HepG2 (cell line): ENCODE data around the gene PAN2. TPM values are rescaled to one million over a fixed set of nuclear protein-coding genes. Genes with fewer than 3 reads are reported as not detected.

Experiments used
- BCL6 ChIP-seq: IDR thresholded peaks from 2 replicates; pipeline ENCODE4 v1.6.1; 2016; ENCODE audit warnings: missing genetic modification reagents, missing compliant biosample characterization
- BHLHE40 ChIP-seq: IDR thresholded peaks from 2 replicates; pipeline ENCODE4 v1.6.1; 2011; ENCODE audit warnings: low read length, improper control_type of control experiment
- DNMT1 ChIP-seq: sonication (generic); formaldehyde crosslinking; IDR thresholded peaks from 2 replicates; pipeline ENCODE4 v1.5.1; 2020; ENCODE audit warnings: mild to moderate bottlenecking, missing genetic modification reagents
- FOSL2 ChIP-seq: sonication (generic); formaldehyde crosslinking; IDR thresholded peaks from 2 replicates; pipeline ENCODE4 v1.4.0; 2020; ENCODE audit warnings: missing genetic modification reagents
- GTF3A ChIP-seq: sonication (generic); formaldehyde crosslinking; conservative IDR thresholded peaks from 2 replicates; pipeline ENCODE4 v1.4.0; 2020; ENCODE audit warnings: mild to moderate bottlenecking, missing genetic modification reagents
- IKZF1 ChIP-seq: fragments of 450-650 bp; IDR thresholded peaks from 2 replicates; pipeline ENCODE4 v1.7.1; 2016
- NR2F6 ChIP-seq, 2 experiments: IDR thresholded peaks; 2 replicates each; pipeline ENCODE4 v1.6.1; 2016; ENCODE audit warnings: antibody characterized with exemption in 1 of 2, mild to moderate bottlenecking in 1 of 2
- RARA ChIP-seq: IDR thresholded peaks from 2 replicates; pipeline ENCODE4 v1.6.1; 2016; ENCODE audit warnings: missing genetic modification reagents, missing compliant biosample characterization
- RFXAP ChIP-seq: sonication (generic); formaldehyde crosslinking; IDR thresholded peaks from 2 replicates; pipeline ENCODE4 v1.4.0; 2020; ENCODE audit warnings: missing genetic modification reagents, borderline replicate concordance
- SETDB1 ChIP-seq: sonication (generic); formaldehyde crosslinking; IDR thresholded peaks from 2 replicates; pipeline ENCODE4 v1.5.1; 2020; ENCODE audit warnings: missing genetic modification reagents, mild to moderate bottlenecking, borderline replicate concordance
- SNAPC2 ChIP-seq: sonication (generic); formaldehyde crosslinking; IDR thresholded peaks from 2 replicates; pipeline ENCODE4 v1.8.1; 2022; ENCODE audit warnings: mild to moderate bottlenecking, missing genetic modification reagents
- SNRNP70 ChIP-seq: fragments of 200-400 bp; formaldehyde crosslinking; IDR thresholded peaks from 2 replicates; pipeline ENCODE4 v1.6.1; 2017; ENCODE audit warnings: mild to moderate bottlenecking, low read depth, low read length, moderate library complexity
- TBL1XR1 ChIP-seq: fragments of 150-350 bp; IDR thresholded peaks from 2 replicates; pipeline ENCODE4 v1.6.1; 2014; ENCODE audit warnings: borderline replicate concordance, low read length; ENCODE audit not compliant: partially characterized antibody
- TEAD3 ChIP-seq: optimal IDR thresholded peaks from 2 replicates; pipeline ENCODE3; 2016; ENCODE audit warnings: borderline replicate concordance
- ZNF34 ChIP-seq: sonication (generic); formaldehyde crosslinking; IDR thresholded peaks from 2 replicates; pipeline ENCODE4 v1.4.0; 2020; ENCODE audit warnings: mild to moderate bottlenecking, missing genetic modification reagents, borderline replicate concordance
- ZNF354B ChIP-seq: sonication (generic); formaldehyde crosslinking; IDR thresholded peaks from 2 replicates; pipeline ENCODE4 v1.8.0; 2022; ENCODE audit warnings: mild to moderate bottlenecking, missing genetic modification reagents
- ZNF549 ChIP-seq: sonication (generic); formaldehyde crosslinking; IDR thresholded peaks from 2 replicates; pipeline ENCODE4 v1.5.0; 2020; ENCODE audit warnings: missing genetic modification reagents
- polyA plus RNA-seq, 8 experiments: library from polyadenylated mRNA; depleted of rRNA in 3 of 8; stranded (reverse) in 7 of 8; unstranded in 1 of 8; fragments of >200 nt; fragmentation: Illumina TruSeq in 4 of 8; extraction: Trizol in 4 of 8; gene quantifications; 2 replicates each; pipeline versions ENCODE4 v1.2.1 to v1.2.3, GENCODE V29; 2011 to 2016; ENCODE audit warnings: low read depth in 4 of 8, missing spikeins in 1 of 8, mixed read lengths in 1 of 8; ENCODE audit not compliant: insufficient read depth in 1 of 8
- total RNA-seq, 5 experiments: library from RNA; depleted of rRNA; stranded (reverse); fragments of >200 nt; fragmentation: Illumina TruSeq; extraction: Trizol; gene quantifications; 2 replicates each; pipeline ENCODE4 v1.2.3, GENCODE V29; 2016; ENCODE audit warnings: low read depth in 1 of 5
- TF ChIP-seq, protein P1 (sequence below): sonication (generic); formaldehyde crosslinking; IDR thresholded peaks from 2 replicates; pipeline ENCODE4 v1.5.0; 2020; ENCODE audit warnings: mild to moderate bottlenecking, missing genetic modification reagents
- TF ChIP-seq, protein P2 (sequence below): sonication (generic); formaldehyde crosslinking; IDR thresholded peaks from 2 replicates; pipeline ENCODE4 v1.8.1; 2023; ENCODE audit warnings: mild to moderate bottlenecking, missing genetic modification reagents, borderline replicate concordance
- TF ChIP-seq, protein P3 (sequence below): sonication (generic); formaldehyde crosslinking; IDR thresholded peaks from 2 replicates; pipeline ENCODE4 v1.5.1; 2020; ENCODE audit warnings: mild to moderate bottlenecking, missing genetic modification reagents, moderate library complexity
- TF ChIP-seq, protein P4 (sequence below): sonication (generic); formaldehyde crosslinking; IDR thresholded peaks from 2 replicates; pipeline ENCODE4 v1.8.1; 2022; ENCODE audit warnings: low read depth, mild to moderate bottlenecking, missing genetic modification reagents

The PAN2 gene
- total and polyA plus RNA-seq, 2 of the 13 experiments (the other 11 are each of a cell fraction or from before 2014, with no cell fraction given) = 27.2 to 61.1 TPM

DNA sequence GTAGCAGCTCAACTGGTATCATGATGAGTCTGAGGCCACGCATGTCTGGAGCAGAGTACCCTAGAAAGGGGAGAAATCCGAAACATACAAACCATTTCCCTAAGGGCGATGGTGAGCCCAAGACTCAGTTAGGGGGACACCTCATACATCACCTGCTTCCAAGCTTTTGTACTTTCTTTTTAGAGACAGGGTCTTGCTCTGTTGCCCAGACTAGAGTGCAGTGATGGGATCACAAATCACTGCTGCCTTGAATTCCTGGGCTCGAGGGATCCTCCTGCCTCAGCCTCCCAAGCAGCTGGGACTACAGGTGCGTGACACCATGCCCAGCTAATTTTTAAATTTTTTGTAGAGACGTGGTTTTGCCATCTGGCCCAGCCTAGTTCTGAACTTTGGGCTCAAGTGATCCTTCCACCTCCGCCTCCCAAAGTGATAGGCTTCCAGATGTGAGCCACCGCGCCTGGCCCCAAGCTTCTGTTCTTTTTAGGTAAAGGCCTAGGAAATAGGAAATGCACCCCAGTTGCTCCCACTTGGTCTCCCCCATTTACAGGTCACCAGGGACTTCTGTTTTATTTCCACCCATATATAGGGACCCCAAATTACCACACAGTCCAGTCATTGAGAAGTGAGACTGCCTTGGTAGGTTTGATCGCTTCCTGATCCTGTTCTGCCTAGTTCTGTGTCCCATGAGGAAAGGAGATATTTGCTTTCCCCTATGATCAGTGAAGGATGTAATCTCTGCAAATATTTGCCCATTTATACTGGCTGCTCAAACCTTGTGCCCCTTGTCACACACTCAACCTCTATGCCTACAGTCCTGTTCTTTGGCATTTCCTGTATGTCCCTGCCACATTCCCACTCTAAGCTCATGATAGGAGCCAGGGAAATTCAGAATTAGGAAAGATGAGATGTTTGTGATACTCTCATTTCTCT is 28.6 kb upstream of the PAN2 start, which contains the start of gene APOF (continued):
- TF ChIP-seq, protein P1, sequence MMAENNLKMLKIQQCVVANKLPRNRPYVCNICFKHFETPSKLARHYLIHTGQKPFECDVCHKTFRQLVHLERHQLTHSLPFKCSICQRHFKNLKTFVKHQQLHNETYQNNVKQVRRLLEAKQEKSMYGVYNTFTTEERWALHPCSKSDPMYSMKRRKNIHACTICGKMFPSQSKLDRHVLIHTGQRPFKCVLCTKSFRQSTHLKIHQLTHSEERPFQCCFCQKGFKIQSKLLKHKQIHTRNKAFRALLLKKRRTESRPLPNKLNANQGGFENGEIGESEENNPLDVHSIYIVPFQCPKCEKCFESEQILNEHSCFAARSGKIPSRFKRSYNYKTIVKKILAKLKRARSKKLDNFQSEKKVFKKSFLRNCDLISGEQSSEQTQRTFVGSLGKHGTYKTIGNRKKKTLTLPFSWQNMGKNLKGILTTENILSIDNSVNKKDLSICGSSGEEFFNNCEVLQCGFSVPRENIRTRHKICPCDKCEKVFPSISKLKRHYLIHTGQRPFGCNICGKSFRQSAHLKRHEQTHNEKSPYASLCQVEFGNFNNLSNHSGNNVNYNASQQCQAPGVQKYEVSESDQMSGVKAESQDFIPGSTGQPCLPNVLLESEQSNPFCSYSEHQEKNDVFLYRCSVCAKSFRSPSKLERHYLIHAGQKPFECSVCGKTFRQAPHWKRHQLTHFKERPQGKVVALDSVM (CRISPR knock-in tag) = peak; percentile 89
- TF ChIP-seq IKZF1 = no peak
- no peak for TF ChIP-seq SNRNP70
- no peak for TF ChIP-seq ZNF34 (CRISPR knock-in tag)
- TF ChIP-seq RARA (CRISPR knock-in tag) = peak; percentile 77
- TF ChIP-seq, protein P2, sequence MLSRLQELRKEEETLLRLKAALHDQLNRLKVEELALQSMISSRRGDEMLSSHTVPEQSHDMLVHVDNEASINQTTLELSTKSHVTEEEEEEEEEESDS (CRISPR knock-in tag) = no peak
- TF ChIP-seq, protein P3, sequence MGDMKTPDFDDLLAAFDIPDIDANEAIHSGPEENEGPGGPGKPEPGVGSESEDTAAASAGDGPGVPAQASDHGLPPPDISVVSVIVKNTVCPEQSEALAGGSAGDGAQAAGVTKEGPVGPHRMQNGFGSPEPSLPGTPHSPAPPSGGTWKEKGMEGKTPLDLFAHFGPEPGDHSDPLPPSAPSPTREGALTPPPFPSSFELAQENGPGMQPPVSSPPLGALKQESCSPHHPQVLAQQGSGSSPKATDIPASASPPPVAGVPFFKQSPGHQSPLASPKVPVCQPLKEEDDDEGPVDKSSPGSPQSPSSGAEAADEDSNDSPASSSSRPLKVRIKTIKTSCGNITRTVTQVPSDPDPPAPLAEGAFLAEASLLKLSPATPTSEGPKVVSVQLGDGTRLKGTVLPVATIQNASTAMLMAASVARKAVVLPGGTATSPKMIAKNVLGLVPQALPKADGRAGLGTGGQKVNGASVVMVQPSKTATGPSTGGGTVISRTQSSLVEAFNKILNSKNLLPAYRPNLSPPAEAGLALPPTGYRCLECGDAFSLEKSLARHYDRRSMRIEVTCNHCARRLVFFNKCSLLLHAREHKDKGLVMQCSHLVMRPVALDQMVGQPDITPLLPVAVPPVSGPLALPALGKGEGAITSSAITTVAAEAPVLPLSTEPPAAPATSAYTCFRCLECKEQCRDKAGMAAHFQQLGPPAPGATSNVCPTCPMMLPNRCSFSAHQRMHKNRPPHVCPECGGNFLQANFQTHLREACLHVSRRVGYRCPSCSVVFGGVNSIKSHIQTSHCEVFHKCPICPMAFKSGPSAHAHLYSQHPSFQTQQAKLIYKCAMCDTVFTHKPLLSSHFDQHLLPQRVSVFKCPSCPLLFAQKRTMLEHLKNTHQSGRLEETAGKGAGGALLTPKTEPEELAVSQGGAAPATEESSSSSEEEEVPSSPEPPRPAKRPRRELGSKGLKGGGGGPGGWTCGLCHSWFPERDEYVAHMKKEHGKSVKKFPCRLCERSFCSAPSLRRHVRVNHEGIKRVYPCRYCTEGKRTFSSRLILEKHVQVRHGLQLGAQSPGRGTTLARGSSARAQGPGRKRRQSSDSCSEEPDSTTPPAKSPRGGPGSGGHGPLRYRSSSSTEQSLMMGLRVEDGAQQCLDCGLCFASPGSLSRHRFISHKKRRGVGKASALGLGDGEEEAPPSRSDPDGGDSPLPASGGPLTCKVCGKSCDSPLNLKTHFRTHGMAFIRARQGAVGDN = no peak
- peak; percentile 26 for TF ChIP-seq TBL1XR1
- TF ChIP-seq BHLHE40 = no peak
- TF ChIP-seq NR2F6 (IDR thresholded peaks at IDR 0.05) = peak; percentile 54
- peak; percentile 80 for TF ChIP-seq NR2F6 (CRISPR knock-in tag; IDR thresholded peaks at IDR 0.05)
- TF ChIP-seq, protein P4, sequence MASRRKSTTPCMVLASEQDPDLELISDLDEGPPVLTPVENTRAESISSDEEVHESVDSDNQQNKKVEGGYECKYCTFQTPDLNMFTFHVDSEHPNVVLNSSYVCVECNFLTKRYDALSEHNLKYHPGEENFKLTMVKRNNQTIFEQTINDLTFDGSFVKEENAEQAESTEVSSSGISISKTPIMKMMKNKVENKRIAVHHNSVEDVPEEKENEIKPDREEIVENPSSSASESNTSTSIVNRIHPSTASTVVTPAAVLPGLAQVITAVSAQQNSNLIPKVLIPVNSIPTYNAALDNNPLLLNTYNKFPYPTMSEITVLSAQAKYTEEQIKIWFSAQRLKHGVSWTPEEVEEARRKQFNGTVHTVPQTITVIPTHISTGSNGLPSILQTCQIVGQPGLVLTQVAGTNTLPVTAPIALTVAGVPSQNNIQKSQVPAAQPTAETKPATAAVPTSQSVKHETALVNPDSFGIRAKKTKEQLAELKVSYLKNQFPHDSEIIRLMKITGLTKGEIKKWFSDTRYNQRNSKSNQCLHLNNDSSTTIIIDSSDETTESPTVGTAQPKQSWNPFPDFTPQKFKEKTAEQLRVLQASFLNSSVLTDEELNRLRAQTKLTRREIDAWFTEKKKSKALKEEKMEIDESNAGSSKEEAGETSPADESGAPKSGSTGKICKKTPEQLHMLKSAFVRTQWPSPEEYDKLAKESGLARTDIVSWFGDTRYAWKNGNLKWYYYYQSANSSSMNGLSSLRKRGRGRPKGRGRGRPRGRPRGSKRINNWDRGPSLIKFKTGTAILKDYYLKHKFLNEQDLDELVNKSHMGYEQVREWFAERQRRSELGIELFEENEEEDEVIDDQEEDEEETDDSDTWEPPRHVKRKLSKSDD (CRISPR knock-in tag) = no peak
- TF ChIP-seq RFXAP (CRISPR knock-in tag) = no peak
- no peak for TF ChIP-seq SETDB1
- peak; percentile 57 for TF ChIP-seq BCL6
- TF ChIP-seq TEAD3 (CRISPR knock-in tag) = peak; percentile 90
- TF ChIP-seq GTF3A (CRISPR knock-in tag) = no peak
- peak; percentile 41; the same call in 1 of the 2 replicates for TF ChIP-seq FOSL2 (CRISPR knock-in tag)
- TF ChIP-seq DNMT1 (CRISPR knock-in tag) = no peak
- no peak for TF ChIP-seq ZNF549 (CRISPR knock-in tag)
- no peak for TF ChIP-seq SNAPC2 (CRISPR knock-in tag)
- no peak for TF ChIP-seq ZNF354B (CRISPR knock-in tag)
